Ishikawa (cell line): Measurements from ENCODE around the gene COMMD4.

Experiments
- CEBPB ChIP-seq: IDR thresholded peaks from 2 replicates; pipeline ENCODE4 v1.6.1; 2012
- CREB1 ChIP-seq: IDR thresholded peaks from 2 replicates; pipeline ENCODE4 v1.6.1; 2012; ENCODE audit warnings: low read depth
- EGR1 ChIP-seq: IDR thresholded peaks from 2 replicates; pipeline ENCODE4 v1.6.1; 2012
- EP300 ChIP-seq: IDR thresholded peaks from 2 replicates; pipeline ENCODE4 v1.6.1; 2012; ENCODE audit warnings: borderline replicate concordance
- FOXM1 ChIP-seq: IDR thresholded peaks from 2 replicates; pipeline ENCODE4 v1.6.1; 2012; ENCODE audit warnings: low read depth, borderline replicate concordance
- NFIC ChIP-seq: IDR thresholded peaks from 2 replicates; pipeline ENCODE4 v1.6.1; 2012
- RAD21 ChIP-seq: IDR thresholded peaks from 2 replicates; pipeline ENCODE4 v1.6.1; 2012; ENCODE audit warnings: low read depth
- TAF1 ChIP-seq: IDR thresholded peaks from 2 replicates; pipeline ENCODE4 v1.6.1; 2012; ENCODE audit warnings: low read depth, mild to moderate bottlenecking
- TCF12 ChIP-seq: IDR thresholded peaks from 2 replicates; pipeline ENCODE4 v1.6.1; 2012; ENCODE audit warnings: low read depth
- TEAD4 ChIP-seq: IDR thresholded peaks from 2 replicates; pipeline ENCODE4 v1.6.1; 2012
- USF1 ChIP-seq: IDR thresholded peaks from 2 replicates; pipeline ENCODE4 v1.6.1; 2012
- YY1 ChIP-seq: IDR thresholded peaks from 2 replicates; pipeline ENCODE4 v1.6.1; 2012; ENCODE audit warnings: low read depth
- ZBTB7A ChIP-seq: IDR thresholded peaks from 2 replicates; pipeline ENCODE4 v1.6.1; 2012; ENCODE audit warnings: low read depth
- TF ChIP-seq, protein P1 (sequence below): IDR thresholded peaks from 2 replicates; pipeline ENCODE4 v1.6.1; 2012; ENCODE audit warnings: low read depth, mild to moderate bottlenecking
- TF ChIP-seq, protein P2 (sequence below): IDR thresholded peaks from 2 replicates; pipeline ENCODE4 v1.6.1; 2012

COMMD4 gene

GRCh38 chr15:75358771-75359536 is 23.1 kb downstream of the COMMD4 start:
- TF ChIP-seq RAD21 = no peak
- no peak for TF ChIP-seq EGR1
- no peak for TF ChIP-seq TAF1
- no peak for TF ChIP-seq USF1
- TF ChIP-seq EP300 = no peak
- no peak for TF ChIP-seq TEAD4

GRCh38 chr15:75359537-75360250 is 23.8 kb downstream of the COMMD4 start:
- TF ChIP-seq, protein P1, sequence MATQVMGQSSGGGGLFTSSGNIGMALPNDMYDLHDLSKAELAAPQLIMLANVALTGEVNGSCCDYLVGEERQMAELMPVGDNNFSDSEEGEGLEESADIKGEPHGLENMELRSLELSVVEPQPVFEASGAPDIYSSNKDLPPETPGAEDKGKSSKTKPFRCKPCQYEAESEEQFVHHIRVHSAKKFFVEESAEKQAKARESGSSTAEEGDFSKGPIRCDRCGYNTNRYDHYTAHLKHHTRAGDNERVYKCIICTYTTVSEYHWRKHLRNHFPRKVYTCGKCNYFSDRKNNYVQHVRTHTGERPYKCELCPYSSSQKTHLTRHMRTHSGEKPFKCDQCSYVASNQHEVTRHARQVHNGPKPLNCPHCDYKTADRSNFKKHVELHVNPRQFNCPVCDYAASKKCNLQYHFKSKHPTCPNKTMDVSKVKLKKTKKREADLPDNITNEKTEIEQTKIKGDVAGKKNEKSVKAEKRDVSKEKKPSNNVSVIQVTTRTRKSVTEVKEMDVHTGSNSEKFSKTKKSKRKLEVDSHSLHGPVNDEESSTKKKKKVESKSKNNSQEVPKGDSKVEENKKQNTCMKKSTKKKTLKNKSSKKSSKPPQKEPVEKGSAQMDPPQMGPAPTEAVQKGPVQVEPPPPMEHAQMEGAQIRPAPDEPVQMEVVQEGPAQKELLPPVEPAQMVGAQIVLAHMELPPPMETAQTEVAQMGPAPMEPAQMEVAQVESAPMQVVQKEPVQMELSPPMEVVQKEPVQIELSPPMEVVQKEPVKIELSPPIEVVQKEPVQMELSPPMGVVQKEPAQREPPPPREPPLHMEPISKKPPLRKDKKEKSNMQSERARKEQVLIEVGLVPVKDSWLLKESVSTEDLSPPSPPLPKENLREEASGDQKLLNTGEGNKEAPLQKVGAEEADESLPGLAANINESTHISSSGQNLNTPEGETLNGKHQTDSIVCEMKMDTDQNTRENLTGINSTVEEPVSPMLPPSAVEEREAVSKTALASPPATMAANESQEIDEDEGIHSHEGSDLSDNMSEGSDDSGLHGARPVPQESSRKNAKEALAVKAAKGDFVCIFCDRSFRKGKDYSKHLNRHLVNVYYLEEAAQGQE = no peak
- no peak for TF ChIP-seq USF1
- TF ChIP-seq CREB1 = no peak
- no peak for TF ChIP-seq FOXM1
- no peak for TF ChIP-seq NFIC
- no peak for TF ChIP-seq YY1
- no peak for TF ChIP-seq EGR1
- TF ChIP-seq CEBPB = no peak
- TF ChIP-seq ZBTB7A = no peak
- TF ChIP-seq EP300 = no peak
- TF ChIP-seq TAF1 = no peak
- TF ChIP-seq TEAD4 = no peak
- TF ChIP-seq, protein P2, sequence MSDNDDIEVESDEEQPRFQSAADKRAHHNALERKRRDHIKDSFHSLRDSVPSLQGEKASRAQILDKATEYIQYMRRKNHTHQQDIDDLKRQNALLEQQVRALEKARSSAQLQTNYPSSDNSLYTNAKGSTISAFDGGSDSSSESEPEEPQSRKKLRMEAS = no peak
- TF ChIP-seq RAD21 = no peak
- TF ChIP-seq TCF12 = no peak

GRCh38 chr15:75360391-75360790 is 24.5 kb downstream of the COMMD4 start:
- TF ChIP-seq, protein P2 = no peak
- TF ChIP-seq RAD21 (no peak), CREB1 (no peak), EP300 (no peak), TCF12 (no peak), YY1 (no peak), TEAD4 (no peak), TAF1 (no peak), FOXM1 (no peak), USF1 (no peak), EGR1 (no peak), CEBPB (no peak), ZBTB7A (no peak), NFIC (no peak)
- TF ChIP-seq, protein P1 = no peak

- TF ChIP-seq, protein P2 = no peak
- TF ChIP-seq, protein P1 = no peak
- TF ChIP-seq CEBPB (no peak), CREB1 (no peak), ZBTB7A (no peak), FOXM1 (no peak), EGR1 (no peak), NFIC (no peak), TEAD4 (no peak), RAD21 (no peak), YY1 (no peak), USF1 (no peak), EP300 (no peak), TCF12 (no peak), TAF1 (no peak)
Observed at GRCh38 chr15:75360856-75361255, 25.0 kb downstream of the COMMD4 start.
